ENCODE results near the gene NT5C2.

DNA sequence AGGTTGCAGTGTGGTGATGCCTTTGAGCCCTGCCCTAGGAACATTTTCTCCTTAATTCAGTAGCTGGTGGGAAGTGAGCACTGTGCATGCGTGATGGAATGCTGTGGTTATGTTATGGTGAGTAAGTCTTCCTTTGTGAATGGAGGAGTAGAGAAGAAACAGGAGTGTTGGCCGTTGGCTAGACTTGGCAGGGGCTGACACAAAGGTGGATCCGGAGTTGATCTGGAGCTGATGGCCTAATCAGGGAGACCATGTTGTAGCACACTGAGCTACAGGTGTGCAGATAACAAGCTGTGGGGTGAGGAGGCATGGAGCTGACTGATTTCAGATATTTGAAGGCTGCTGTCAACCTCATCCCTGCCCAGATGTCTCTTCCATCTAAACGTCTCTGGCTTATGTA, 152.7 kb downstream of the NT5C2 start:
- no peak for TF ChIP-seq POLR2A (IDR thresholded peaks at IDR 0.05)
- TF ChIP-seq, protein P1, sequence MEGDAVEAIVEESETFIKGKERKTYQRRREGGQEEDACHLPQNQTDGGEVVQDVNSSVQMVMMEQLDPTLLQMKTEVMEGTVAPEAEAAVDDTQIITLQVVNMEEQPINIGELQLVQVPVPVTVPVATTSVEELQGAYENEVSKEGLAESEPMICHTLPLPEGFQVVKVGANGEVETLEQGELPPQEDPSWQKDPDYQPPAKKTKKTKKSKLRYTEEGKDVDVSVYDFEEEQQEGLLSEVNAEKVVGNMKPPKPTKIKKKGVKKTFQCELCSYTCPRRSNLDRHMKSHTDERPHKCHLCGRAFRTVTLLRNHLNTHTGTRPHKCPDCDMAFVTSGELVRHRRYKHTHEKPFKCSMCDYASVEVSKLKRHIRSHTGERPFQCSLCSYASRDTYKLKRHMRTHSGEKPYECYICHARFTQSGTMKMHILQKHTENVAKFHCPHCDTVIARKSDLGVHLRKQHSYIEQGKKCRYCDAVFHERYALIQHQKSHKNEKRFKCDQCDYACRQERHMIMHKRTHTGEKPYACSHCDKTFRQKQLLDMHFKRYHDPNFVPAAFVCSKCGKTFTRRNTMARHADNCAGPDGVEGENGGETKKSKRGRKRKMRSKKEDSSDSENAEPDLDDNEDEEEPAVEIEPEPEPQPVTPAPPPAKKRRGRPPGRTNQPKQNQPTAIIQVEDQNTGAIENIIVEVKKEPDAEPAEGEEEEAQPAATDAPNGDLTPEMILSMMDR (IDR thresholded peaks at IDR 0.05) = no peak

Data from testis (tissue), 2 donors.